Measurements from ENCODE around the gene MIER2. TPM values are rescaled to one million over a fixed set of nuclear protein-coding genes. Genes with fewer than 3 reads are reported as not detected.

MIER2 gene
- total RNA-seq, 1 experiment from 2014 or later = not detected

DNA sequence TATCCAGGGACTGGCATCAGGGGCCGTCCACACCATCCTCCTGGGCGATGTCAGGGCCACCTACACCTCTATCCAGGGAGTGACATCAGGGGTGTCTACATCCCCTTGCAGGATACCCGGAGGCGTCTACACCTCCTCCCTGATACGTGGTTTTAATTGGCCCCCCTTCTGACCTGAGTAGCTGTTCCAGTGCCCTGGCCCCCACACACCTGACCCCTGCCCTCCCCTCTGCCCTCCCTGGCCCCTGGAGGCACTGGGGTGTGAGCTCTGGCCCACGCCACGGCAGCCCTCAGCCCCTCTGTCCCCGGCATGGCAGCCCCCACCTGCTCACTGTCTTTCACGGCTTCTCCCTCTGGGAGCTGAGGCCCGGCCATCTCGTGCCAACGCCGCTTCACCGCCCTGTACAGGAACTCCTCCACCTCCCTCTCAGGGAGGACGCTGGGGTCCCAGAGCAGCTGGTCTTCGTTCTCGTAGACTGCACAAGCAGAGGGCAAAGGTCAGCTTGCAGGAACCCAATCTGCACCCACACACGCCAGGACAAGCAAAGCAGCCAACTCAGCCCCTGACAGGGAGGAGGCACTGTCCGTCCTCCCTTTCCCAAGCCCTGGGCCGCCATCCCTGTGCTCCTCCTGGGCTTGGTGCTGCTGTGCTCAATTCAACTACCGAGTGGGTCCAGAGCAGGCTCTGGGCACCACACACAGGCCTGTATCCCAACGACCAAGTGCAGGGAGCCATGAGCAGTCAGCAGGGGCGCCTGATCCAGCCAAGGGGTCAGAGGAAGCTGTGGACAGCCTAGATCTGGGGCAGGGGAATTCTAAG, 31.2 kb downstream of the MIER2 start:
- H3K4me2 ChIP-seq (ENCODE audit: low read length) = no peak overlapping the region
- CTCF ChIA-PET = no interaction called here

DNA sequence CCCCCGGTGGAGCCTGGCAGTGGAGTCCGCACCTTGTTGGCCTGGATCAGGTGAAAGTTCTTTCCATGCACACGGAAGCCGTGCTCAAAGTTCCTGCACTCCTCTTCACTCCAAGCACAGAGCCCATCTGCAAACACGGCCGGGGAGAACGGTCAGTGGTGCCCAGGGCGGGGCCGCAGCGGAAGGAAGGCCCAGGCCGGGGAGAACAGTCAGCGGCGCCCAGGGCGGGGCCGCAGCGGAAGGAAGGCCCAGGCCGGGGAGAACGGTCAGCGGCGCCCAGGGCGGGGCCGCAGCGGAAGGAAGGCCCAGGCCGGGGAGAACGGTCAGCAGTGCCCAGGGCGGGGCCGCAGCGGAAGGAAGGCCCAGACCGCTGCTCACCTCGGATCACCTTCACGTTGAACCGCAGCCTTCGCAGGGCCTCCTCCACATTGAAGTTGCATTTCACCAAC, 32.8 kb downstream of the MIER2 start:
- Histone ChIP-seq H3K9me3 (ENCODE audit: low read length) (no peaks in the 10 kb centered on the region), H2AFZ (ENCODE audit: low read length) (no peak overlapping the region), H4K20me1 (ENCODE audit: low read length) (no peaks in the 10 kb centered on the region), H3K9ac (ENCODE audit: low read length) (no peak overlapping the region), H3K9me2 (replicated peaks; ENCODE audit: low read length) (no peaks in the 10 kb centered on the region), H3F3A (ENCODE audit: low read length, unreplicated experiment) (no peaks in the 10 kb centered on the region), H3K79me2 (ENCODE audit: low read length) (no peaks in the 10 kb centered on the region), H3K36me3 (ENCODE audit: low read depth, low read length) (no peaks in the 10 kb centered on the region), H3K27me3 (ENCODE audit: low read length) (no peaks in the 10 kb centered on the region), H3K4me1 (ENCODE audit: insufficient read depth, low read length) (no peaks in the 10 kb centered on the region), H3K4me3 (ENCODE audit: low read length) (no peak overlapping the region), H3K27ac (ENCODE audit: low read length) (no peak overlapping the region), H3K4me2 (ENCODE audit: low read length) (no peak overlapping the region)
- intact Hi-C loops (cut with micrococcal nuclease) = no loop called here
- ChIA-PET POLR2A (ENCODE audit: unreplicated experiment) (no interaction called here), CTCF (no interaction called here)
- TF ChIP-seq EZH2phosphoT487 (IDR thresholded peaks at IDR 0.05; ENCODE audit: borderline replicate concordance, low read length) (no peak), EZH2 (IDR thresholded peaks at IDR 0.05; ENCODE audit: low read length, unreplicated experiment) (no peak)
- TF ChIP-seq, protein P1, sequence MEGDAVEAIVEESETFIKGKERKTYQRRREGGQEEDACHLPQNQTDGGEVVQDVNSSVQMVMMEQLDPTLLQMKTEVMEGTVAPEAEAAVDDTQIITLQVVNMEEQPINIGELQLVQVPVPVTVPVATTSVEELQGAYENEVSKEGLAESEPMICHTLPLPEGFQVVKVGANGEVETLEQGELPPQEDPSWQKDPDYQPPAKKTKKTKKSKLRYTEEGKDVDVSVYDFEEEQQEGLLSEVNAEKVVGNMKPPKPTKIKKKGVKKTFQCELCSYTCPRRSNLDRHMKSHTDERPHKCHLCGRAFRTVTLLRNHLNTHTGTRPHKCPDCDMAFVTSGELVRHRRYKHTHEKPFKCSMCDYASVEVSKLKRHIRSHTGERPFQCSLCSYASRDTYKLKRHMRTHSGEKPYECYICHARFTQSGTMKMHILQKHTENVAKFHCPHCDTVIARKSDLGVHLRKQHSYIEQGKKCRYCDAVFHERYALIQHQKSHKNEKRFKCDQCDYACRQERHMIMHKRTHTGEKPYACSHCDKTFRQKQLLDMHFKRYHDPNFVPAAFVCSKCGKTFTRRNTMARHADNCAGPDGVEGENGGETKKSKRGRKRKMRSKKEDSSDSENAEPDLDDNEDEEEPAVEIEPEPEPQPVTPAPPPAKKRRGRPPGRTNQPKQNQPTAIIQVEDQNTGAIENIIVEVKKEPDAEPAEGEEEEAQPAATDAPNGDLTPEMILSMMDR (conservative IDR thresholded peaks at IDR 0.05; ENCODE audit: low read depth, low read length) = no peak
- no peak for ATAC-seq
- no peak for DNase-seq
- no TSS peak for BruUV-seq (replicated peaks)

More for the DNA sequence above, 31.2 kb downstream of the MIER2 start:
- Histone ChIP-seq H3K36me3 (ENCODE audit: low read depth, low read length) (no peaks in the 10 kb centered on the region), H4K20me1 (ENCODE audit: low read length) (no peaks in the 10 kb centered on the region), H3F3A (ENCODE audit: low read length, unreplicated experiment) (no peaks in the 10 kb centered on the region), H3K79me2 (ENCODE audit: low read length) (no peaks in the 10 kb centered on the region), H3K9ac (ENCODE audit: low read length) (no peak overlapping the region), H3K27ac (ENCODE audit: low read length) (no peak overlapping the region), H3K9me3 (ENCODE audit: low read length) (no peaks in the 10 kb centered on the region), H3K4me3 (ENCODE audit: low read length) (no peak overlapping the region), H3K9me2 (replicated peaks; ENCODE audit: low read length) (no peaks in the 10 kb centered on the region), H2AFZ (ENCODE audit: low read length) (no peak overlapping the region), H3K27me3 (ENCODE audit: low read length) (no peaks in the 10 kb centered on the region), H3K4me1 (ENCODE audit: insufficient read depth, low read length) (no peaks in the 10 kb centered on the region)
- TF ChIP-seq, protein P1 (conservative IDR thresholded peaks at IDR 0.05; ENCODE audit: low read depth, low read length) = no peak
- TF ChIP-seq EZH2phosphoT487 (IDR thresholded peaks at IDR 0.05; ENCODE audit: borderline replicate concordance, low read length) = no peak
- no peak for TF ChIP-seq EZH2 (IDR thresholded peaks at IDR 0.05; ENCODE audit: low read length, unreplicated experiment)
- DNase-seq (no peak), ATAC-seq (no peak)
- POLR2A ChIA-PET (ENCODE audit: unreplicated experiment) = no interaction called here
- intact Hi-C loops (cut with micrococcal nuclease) = no loop called here
- no TSS peak for BruUV-seq (replicated peaks)

DNA sequence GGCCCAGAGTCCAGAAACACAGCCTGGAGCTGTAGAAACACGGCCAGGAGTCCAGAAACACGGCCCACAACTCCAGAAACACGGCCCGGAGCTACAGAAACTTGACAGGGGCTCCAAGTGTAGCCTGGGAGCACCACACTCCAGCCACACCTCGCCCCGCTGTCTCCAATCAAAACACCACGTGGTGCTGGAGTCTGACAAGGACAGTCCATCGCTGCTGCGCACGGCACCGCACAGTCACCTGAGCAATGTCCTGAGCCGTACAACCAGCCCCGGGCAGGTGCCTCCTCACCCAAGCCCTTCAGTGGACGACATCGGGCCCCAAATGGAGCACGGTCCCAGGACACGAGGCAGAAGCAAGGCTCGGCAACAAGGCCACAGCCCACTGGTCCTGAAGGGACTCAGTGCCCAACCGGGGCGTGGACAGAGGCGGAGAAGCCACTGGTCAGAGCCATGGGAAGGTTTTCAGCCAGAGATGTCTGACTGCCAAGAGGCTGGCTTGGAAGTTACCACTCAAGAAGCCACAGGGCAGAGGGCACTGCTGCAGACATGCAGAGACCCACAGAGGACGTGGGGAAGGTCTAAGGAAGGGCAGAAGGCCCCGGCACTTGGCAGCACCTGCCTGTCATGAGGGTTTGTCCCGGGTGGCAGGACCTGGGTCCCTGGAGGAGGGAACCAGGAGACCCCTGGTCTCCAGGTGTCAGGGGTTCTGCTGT, 33.7 kb downstream of the MIER2 start:
- Histone ChIP-seq H3K4me1 (ENCODE audit: insufficient read depth, low read length) (no peaks in the 10 kb centered on the region), H4K20me1 (ENCODE audit: low read length) (no peaks in the 10 kb centered on the region), H3K9me3 (ENCODE audit: low read length) (no peaks in the 10 kb centered on the region), H3K9me2 (replicated peaks; ENCODE audit: low read length) (no peaks in the 10 kb centered on the region), H3K27ac (ENCODE audit: low read length) (no peak overlapping the region), H3K27me3 (ENCODE audit: low read length) (no peaks in the 10 kb centered on the region), H3K79me2 (ENCODE audit: low read length) (no peaks in the 10 kb centered on the region), H2AFZ (ENCODE audit: low read length) (no peak overlapping the region), H3K9ac (ENCODE audit: low read length) (no peak overlapping the region), H3K4me3 (ENCODE audit: low read length) (no peak overlapping the region), H3F3A (ENCODE audit: low read length, unreplicated experiment) (no peaks in the 10 kb centered on the region), H3K36me3 (ENCODE audit: low read depth, low read length) (no peaks in the 10 kb centered on the region), H3K4me2 (ENCODE audit: low read length) (no peak overlapping the region)
- ATAC-seq = no peak
- DNase-seq = no peak
- intact Hi-C loops (cut with micrococcal nuclease) = no loop called here
- POLR2A ChIA-PET (ENCODE audit: unreplicated experiment) = no interaction called here
- TF ChIP-seq, protein P1 (conservative IDR thresholded peaks at IDR 0.05; ENCODE audit: low read depth, low read length) = no peak
- TF ChIP-seq EZH2 (IDR thresholded peaks at IDR 0.05; ENCODE audit: low read length, unreplicated experiment) (no peak), EZH2phosphoT487 (IDR thresholded peaks at IDR 0.05; ENCODE audit: borderline replicate concordance, low read length) (no peak)
- no TSS peak for BruUV-seq (replicated peaks)
- CTCF ChIA-PET = no interaction called here
